Activated gamma-delta T cell treated with anti-CD3 and anti-CD28 coated beads, Interleukin-2, amount 50 U/mL, for 16 hours (primary cell): Measurements from ENCODE around the gene RGL2.
"Not testable (repeated sequence)": the region's sequence is repeated elsewhere in the genome, so short reads cannot be mapped to it uniquely, and the experiment has no call there.

Experiments
- DNase-seq: peaks from one replicate; pipeline ENCODE4 v3.0.0-alpha.2; 2020; ENCODE audit warnings: low read depth

The RGL2 gene

GRCh38 chr6:33294086-33294823, 4.5 kb downstream of the RGL2 start:
- DNase-seq, result no peak

- no peak for DNase-seq
Measured at GRCh38 chr6:33292996-33293682, 5.6 kb downstream of the RGL2 start.

- no peak for DNase-seq
Measured at GRCh38 chr6:33290459-33290858, 8.3 kb downstream of the RGL2 start.

- no peak for DNase-seq
Measured at GRCh38 chr6:33289784-33290315, 8.9 kb downstream of the RGL2 start.

- peak; percentile 78 for DNase-seq
Measured at GRCh38 chr6:33288921-33289783, 9.6 kb downstream of the RGL2 start, which contains the start of the genes PFDN6 and WDR46. Gene PFDN6 (plus strand): TSS chr6:33289601. CDS start chr6:33289857, 256 bp downstream. Gene WDR46 (minus strand): TSS chr6:33289239. CDS start chr6:33289170, 69 bp downstream.

GRCh38 chr6:33288141-33288920, 10.4 kb downstream of the RGL2 start:
- DNase-seq, result no peak

GRCh38 chr6:33286946-33287914, 11.5 kb downstream of the RGL2 start:
- DNase-seq, result no peak

GRCh38 chr6:33285214-33285613, 13.5 kb downstream of the RGL2 start:
- not testable (repeated sequence) for DNase-seq

GRCh38 chr6:33280539-33280938, 18.2 kb downstream of the RGL2 start:
- DNase-seq, result no peak

GRCh38 chr6:33279971-33280511, 18.7 kb downstream of the RGL2 start:
- no peak for DNase-seq

GRCh38 chr6:33279257-33279695, 19.5 kb downstream of the RGL2 start:
- no peak for DNase-seq

GRCh38 chr6:33278810-33279209, 19.9 kb downstream of the RGL2 start:
- no peak for DNase-seq

GRCh38 chr6:33278392-33278741, 20.4 kb downstream of the RGL2 start:
- DNase-seq, result no peak

GRCh38 chr6:33277663-33278391, 20.9 kb downstream of the RGL2 start:
- no peak for DNase-seq

GRCh38 chr6:33276864-33277662, 21.7 kb downstream of the RGL2 start, which contains the start of gene B3GALT4:
Gene B3GALT4 (plus strand): TSS chr6:33277123. CDS start chr6:33277420, 297 bp downstream.
- DNase-seq, result peak; percentile 47

GRCh38 chr6:33276581-33276863, 22.2 kb downstream of the RGL2 start:
- DNase-seq, result no peak

- not testable (repeated sequence) for DNase-seq
Measured at GRCh38 chr6:33275795-33276580, 22.8 kb downstream of the RGL2 start.
